CD4-positive, alpha-beta memory T cell (primary cell): ENCODE measurements around the gene LONRF2. TPM values are rescaled to one million over a fixed set of nuclear protein-coding genes. Genes with fewer than 3 reads are reported as not detected.

ENCODE experiments used
- CTCF ChIA-PET: fragments of 350-600 bp; sonication (Branson Sonifier 250); formaldehyde crosslinking; loops from one replicate; lab custom pipeline; 2021; ENCODE audit warnings: inconsistent platforms; ENCODE audit not compliant: partially characterized antibody; lab: Charles Lee
- POLR2A ChIA-PET: fragments of 350-600 bp; sonication (Branson Sonifier 250); formaldehyde crosslinking; loops from one replicate; lab custom pipeline; 2021; ENCODE audit not compliant: partially characterized antibody; lab: Charles Lee
- DNase-seq, 5 donors: peaks; one replicate each; pipeline versions ENCODE4 v3.0.0 to v3.0.0-alpha.2; 2020 to 2022; ENCODE audit warnings: mixed read lengths in 1 of 5
- H3K27ac ChIP-seq: one replicate; pipeline ENCODE4 v1.7.0; 2013; ENCODE audit warnings: low read depth, low read length
- H3K27me3 ChIP-seq: 2 replicates; pipeline ENCODE4 v1.7.0; 2013; ENCODE audit warnings: mild to moderate bottlenecking, low read length, moderate library complexity; ENCODE audit not compliant: insufficient read depth
- H3K36me3 ChIP-seq: 2 replicates; pipeline ENCODE4 v1.7.0; 2013; ENCODE audit warnings: mild to moderate bottlenecking, low read length, moderate library complexity; ENCODE audit not compliant: insufficient read depth
- H3K4me1 ChIP-seq: 2 replicates; pipeline ENCODE4 v1.7.0; 2013; ENCODE audit warnings: mild to moderate bottlenecking, low read length, moderate library complexity; ENCODE audit not compliant: insufficient read depth
- H3K4me3 ChIP-seq, 2 donors: one replicate each; pipeline ENCODE4 v1.7.0; 2013; ENCODE audit warnings: low read length in 2 of 2, mild to moderate bottlenecking in 1 of 2
- H3K9me3 ChIP-seq, 2 donors: one replicate each; pipeline ENCODE4 v1.7.0; 2013; ENCODE audit warnings: low read length in 2 of 2, control low read depth in 1 of 2; ENCODE audit not compliant: control insufficient read depth in 1 of 2
- H3K27ac Mint-ChIP-seq, 7 donors: one replicate each; pipeline ENCODE4 v1.8.0; 2020 to 2021; ENCODE audit warnings: mixed read lengths in 7 of 7, mild to moderate bottlenecking in 6 of 7, inconsistent platforms in 3 of 7, moderate library complexity in 3 of 7
- H3K27me3 Mint-ChIP-seq, 2 donors: one replicate each; pipeline ENCODE4 v1.8.0; 2020 to 2021; ENCODE audit warnings: mixed read lengths in 2 of 2
- H3K36me3 Mint-ChIP-seq, 2 donors: one replicate each; pipeline ENCODE4 v1.8.0; 2020 to 2021; ENCODE audit warnings: mixed read lengths in 2 of 2, inconsistent platforms in 1 of 2, mild to moderate bottlenecking in 1 of 2
- H3K4me1 Mint-ChIP-seq, 4 donors: one replicate each; pipeline ENCODE4 v1.8.0; 2020 to 2021; ENCODE audit warnings: mixed read lengths in 4 of 4, mild to moderate bottlenecking in 1 of 4
- H3K4me3 Mint-ChIP-seq, 8 donors: one replicate each; pipeline ENCODE4 v1.8.0; 2020 to 2021; ENCODE audit warnings: mixed read lengths in 8 of 8, mild to moderate bottlenecking in 7 of 8, moderate library complexity in 6 of 8, inconsistent platforms in 3 of 8
- H3K9me3 Mint-ChIP-seq, 8 donors: one replicate each; pipeline ENCODE4 v1.8.0; 2020 to 2021; ENCODE audit warnings: mixed read lengths in 8 of 8, mild to moderate bottlenecking in 5 of 8, inconsistent platforms in 3 of 8, moderate library complexity in 1 of 8
- intact Hi-C: fragments of 100-400 bp; cut with micrococcal nuclease; formaldehyde crosslinking; loops from one replicate; pipeline ENCODE4 v1.15.1; 2023
- polyA plus RNA-seq, 2 donors: library from polyadenylated mRNA; unstranded; fragments of 300-500 nt; fragmentation: Illumina TruSeq; gene quantifications; one replicate each; pipeline ENCODE4 v1.2.3, GENCODE V29; 2021
- total RNA-seq, 2 experiments: library from RNA; stranded (reverse); gene quantifications; one replicate each; pipeline ENCODE4 v1.2.3, GENCODE V29; 2021

The LONRF2 gene
- total and polyA plus RNA-seq, 4 experiments from 2014 or later, result 0.03 to 0.29 (median 0.06) TPM; not detected in 1

DNA sequence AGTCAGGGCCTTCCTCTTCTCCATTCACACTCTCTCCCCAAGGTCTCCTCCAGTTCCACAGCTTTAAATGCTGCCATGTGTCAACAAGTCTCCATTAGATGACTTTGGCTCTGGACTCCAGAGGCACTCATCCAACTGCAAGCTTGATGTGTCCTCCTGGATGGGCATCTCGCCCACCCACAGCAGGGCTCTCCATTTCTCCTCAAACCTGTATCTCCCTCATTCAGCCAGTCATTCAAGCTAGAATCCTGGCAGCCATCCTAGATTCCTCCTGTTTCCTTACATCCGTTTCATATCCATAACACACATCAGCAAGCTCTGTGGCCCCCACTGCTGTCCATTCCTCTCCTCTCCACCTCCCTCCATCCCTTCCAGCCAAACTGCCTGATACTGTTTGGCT lies 91.5 kb downstream of the LONRF2 start:
- H3K9me3 ChIP-seq, result no peaks in the 10 kb centered on the region
- DNase-seq, result no peak
- POLR2A ChIA-PET, result no interaction called here
- no peak overlapping the region for H3K27ac ChIP-seq
- H3K36me3 ChIP-seq, result no peaks in the 10 kb centered on the region
- CTCF ChIA-PET, result no interaction called here
- Mint-ChIP-seq H3K27me3 (peaks cover 0 to 6% of the 10 kb centered on the region in 2 donors), H3K4me1 (peaks cover 9 to 22% (median 12%) of the 10 kb centered on the region in 4 donors), H3K27ac (peak overlapping the region in 2 of 7 donors; percentile 9 to 68), H3K4me3 (no peak overlapping the region), H3K9me3 (no peaks in the 10 kb centered on the region), H3K36me3 (no peaks in the 10 kb centered on the region)
- intact Hi-C loops, result no loop called here
- peaks cover 14% of the 10 kb centered on the region for H3K4me1 ChIP-seq
- H3K4me3 ChIP-seq, result no peak overlapping the region
- H3K27me3 ChIP-seq, result no peaks in the 10 kb centered on the region

DNA sequence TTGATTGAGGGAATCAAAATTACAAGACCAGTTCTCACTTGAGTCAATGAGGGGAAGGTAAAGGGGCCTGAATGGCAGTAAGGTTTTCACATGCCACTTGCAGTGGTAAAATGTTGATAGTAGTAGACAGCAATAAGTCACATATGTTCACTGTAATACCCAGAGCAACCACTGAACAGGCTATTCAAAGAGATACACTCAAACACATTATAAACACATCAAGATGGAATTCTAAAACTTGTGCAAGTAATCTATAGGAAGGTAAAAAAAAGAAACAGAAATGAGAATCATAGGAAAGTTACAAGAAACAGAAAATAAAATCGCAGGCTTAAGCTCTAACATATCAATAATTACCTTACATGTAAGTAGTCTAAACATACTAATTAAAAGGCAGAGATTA lies 93.3 kb downstream of the LONRF2 start:
- DNase-seq, result no peak
- no peak overlapping the region for H3K4me3 Mint-ChIP-seq
- no peaks in the 10 kb centered on the region for H3K9me3 Mint-ChIP-seq
- H3K9me3 ChIP-seq, result no peaks in the 10 kb centered on the region
- ChIA-PET CTCF (no interaction called here), POLR2A (no interaction called here)
- H3K4me1 Mint-ChIP-seq, result peaks cover 0 to 4% (median under 1%) of the 10 kb centered on the region in 4 donors
- intact Hi-C loops, result no loop called here
- no peaks in the 10 kb centered on the region for H3K4me1 ChIP-seq
- H3K27ac ChIP-seq, result no peak overlapping the region
- H3K27me3 Mint-ChIP-seq, result peaks cover 6% of the 10 kb centered on the region in 2 donors
- H3K4me3 ChIP-seq, result no peak overlapping the region
- H3K36me3 ChIP-seq, result no peaks in the 10 kb centered on the region
- H3K27me3 ChIP-seq, result no peaks in the 10 kb centered on the region
- H3K36me3 Mint-ChIP-seq, result no peaks in the 10 kb centered on the region
- H3K27ac Mint-ChIP-seq, result peak overlapping the region in 1 of 7 donors; percentile 60

DNA sequence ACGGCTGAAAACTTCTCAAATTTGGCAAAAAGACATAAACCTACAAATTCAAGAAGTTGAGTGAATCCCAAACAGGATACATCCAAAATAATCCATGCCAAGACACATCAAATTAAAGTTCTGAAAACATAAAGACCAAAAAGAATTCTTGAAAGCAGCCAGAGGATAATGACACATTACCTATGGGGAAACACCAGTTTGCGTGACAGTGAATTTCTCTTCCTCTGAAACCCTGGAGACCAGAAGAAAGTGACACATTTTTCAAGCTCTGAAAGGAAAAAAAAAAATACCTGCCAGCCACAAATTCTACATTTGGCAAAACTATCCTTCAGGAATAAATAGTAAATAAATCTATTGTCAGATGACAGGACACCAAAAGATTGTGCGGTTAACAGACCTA lies 93.9 kb downstream of the LONRF2 start:
- no peak for DNase-seq
- intact Hi-C loops, result no loop called here
- CTCF ChIA-PET, result interaction anchor here (1.2 kb wide), 1 partner anchor 34 kb away, joined by 4 read pairs; no protein-coding TSS in a partner anchor

GRCh38 chr2:100224988-100225710 lies 97.2 kb downstream of the LONRF2 start:
- POLR2A ChIA-PET, result no interaction called here
- Mint-ChIP-seq H3K36me3 (no peaks in the 10 kb centered on the region), H3K27me3 (peaks cover 6 to 8% of the 10 kb centered on the region in 2 donors), H3K27ac (no peak overlapping the region), H3K4me3 (no peak overlapping the region), H3K9me3 (no peaks in the 10 kb centered on the region), H3K4me1 (no peaks in the 10 kb centered on the region)
- intact Hi-C loops, result no loop called here
- CTCF ChIA-PET, result no interaction called here
- no peaks in the 10 kb centered on the region for H3K9me3 ChIP-seq
- no peak overlapping the region for H3K27ac ChIP-seq
- no peaks in the 10 kb centered on the region for H3K36me3 ChIP-seq
- no peak for DNase-seq
- no peaks in the 10 kb centered on the region for H3K4me1 ChIP-seq
- no peaks in the 10 kb centered on the region for H3K27me3 ChIP-seq
- H3K4me3 ChIP-seq, result no peak overlapping the region

More for the DNA sequence above, 93.9 kb downstream of the LONRF2 start:
- no peak overlapping the region for H3K4me3 ChIP-seq
- H3K27ac ChIP-seq, result no peak overlapping the region
- Mint-ChIP-seq H3K4me3 (no peak overlapping the region), H3K27me3 (peaks cover 6 to 8% of the 10 kb centered on the region in 2 donors), H3K27ac (no peak overlapping the region), H3K36me3 (no peaks in the 10 kb centered on the region), H3K4me1 (peaks cover 0 to 1% (median 0%) of the 10 kb centered on the region in 4 donors), H3K9me3 (no peaks in the 10 kb centered on the region)
- H3K4me1 ChIP-seq, result no peaks in the 10 kb centered on the region
- POLR2A ChIA-PET, result no interaction called here
- no peaks in the 10 kb centered on the region for H3K27me3 ChIP-seq
- no peaks in the 10 kb centered on the region for H3K36me3 ChIP-seq
- H3K9me3 ChIP-seq, result no peaks in the 10 kb centered on the region

- H3K36me3 Mint-ChIP-seq, result no peaks in the 10 kb centered on the region
- Histone ChIP-seq H3K36me3 (no peaks in the 10 kb centered on the region), H3K4me3 (no peak overlapping the region), H3K27ac (no peak overlapping the region), H3K4me1 (peaks cover 11% of the 10 kb centered on the region), H3K9me3 (no peaks in the 10 kb centered on the region), H3K27me3 (no peaks in the 10 kb centered on the region)
- H3K4me1 Mint-ChIP-seq, result peaks cover under 1 to 12% (median 6%) of the 10 kb centered on the region in 4 donors
- H3K27ac Mint-ChIP-seq, result no peak overlapping the region
- intact Hi-C loops, result no loop called here
- H3K9me3 Mint-ChIP-seq, result no peaks in the 10 kb centered on the region
- POLR2A ChIA-PET, result no interaction called here
- H3K4me3 Mint-ChIP-seq, result no peak overlapping the region
- DNase-seq, result no peak
- CTCF ChIA-PET, result no interaction called here
- H3K27me3 Mint-ChIP-seq, result peaks cover 6 to 7% of the 10 kb centered on the region in 2 donors
These were observed 98.8 kb downstream of the LONRF2 start for GRCh38 chr2:100223502-100223901.

Other genes starting within 250 kb of the LONRF2 start
- gene AFF3, start 179.9 kb downstream of the LONRF2 start, total RNA-seq, result 1 to 10 TPM; 3.2 to 3.9 TPM
- 1 to 10 TPM in 1 of 2 donors, under 1 TPM in 1; 0.63 to 4.6 TPM for gene AFF3, start 179.9 kb downstream of the LONRF2 start, polyA plus RNA-seq
- 1 to 10 TPM; 1.4 to 1.7 TPM for gene CHST10, start 95.2 kb upstream of the LONRF2 start, total RNA-seq
- gene CHST10, start 95.2 kb upstream of the LONRF2 start, polyA plus RNA-seq, result under 1 TPM; 0.24 to 0.98 TPM
- not detected for gene NMS, start 148.0 kb upstream of the LONRF2 start, total RNA-seq
- not detected for gene NMS, start 148.0 kb upstream of the LONRF2 start, polyA plus RNA-seq
- 10 to 100 TPM; 16.6 to 17.8 TPM for gene PDCL3, start 240.5 kb upstream of the LONRF2 start, total RNA-seq
- 10 to 100 TPM; 56.7 to 73.6 TPM for gene PDCL3, start 240.5 kb upstream of the LONRF2 start, polyA plus RNA-seq